KMS-11 (cell line): ENCODE results near the gene ZNF181.

ENCODE experiments used
- H2AFZ ChIP-seq: fragments of 200-600 bp; sonication (generic); 2 replicates; pipeline ENCODE4 v1.6.1; 2016; ENCODE audit warnings: antibody characterized with exemption, mixed run types, low read depth
- H3K27ac ChIP-seq: fragments of 200-600 bp; sonication (generic); 2 replicates; pipeline ENCODE4 v1.6.1; 2016; ENCODE audit warnings: mild to moderate bottlenecking, mixed run types
- H3K27me3 ChIP-seq: fragments of 200-600 bp; sonication (generic); 2 replicates; pipeline ENCODE4 v1.6.1; 2017; ENCODE audit warnings: mild to moderate bottlenecking, low read depth, mixed run types, moderate library complexity; ENCODE audit not compliant: insufficient read depth
- H3K36me3 ChIP-seq: fragments of 200-600 bp; sonication (generic); 2 replicates; pipeline ENCODE4 v1.6.1; 2017; ENCODE audit warnings: mild to moderate bottlenecking, mixed run types; ENCODE audit not compliant: insufficient read depth
- H3K4me1 ChIP-seq: fragments of 200-600 bp; sonication (generic); 2 replicates; pipeline ENCODE4 v1.6.1; 2016; ENCODE audit warnings: mild to moderate bottlenecking, low read depth, mixed run types; ENCODE audit not compliant: poor library complexity, severe bottlenecking
- H3K4me2 ChIP-seq: fragments of 200-600 bp; sonication (generic); 2 replicates; pipeline ENCODE4 v1.7.0; 2016; ENCODE audit warnings: mild to moderate bottlenecking, mixed run types
- H3K4me3 ChIP-seq: fragments of 200-600 bp; sonication (generic); IDR thresholded peaks from 2 replicates; pipeline ENCODE4 v1.6.1; 2017; ENCODE audit warnings: low read depth, low read length, mixed read lengths; ENCODE audit not compliant: insufficient read depth
- H3K79me2 ChIP-seq: fragments of 200-600 bp; sonication (generic); 2 replicates; pipeline ENCODE4 v1.6.1; 2016; ENCODE audit warnings: low read depth, mixed run types; ENCODE audit not compliant: insufficient read depth
- H3K9ac ChIP-seq: fragments of 200-600 bp; sonication (generic); 2 replicates; pipeline ENCODE4 v1.6.1; 2016; ENCODE audit warnings: mild to moderate bottlenecking, mixed run types
- H4K20me1 ChIP-seq: fragments of 200-600 bp; sonication (generic); 2 replicates; pipeline ENCODE4 v1.6.1; 2016; ENCODE audit warnings: mild to moderate bottlenecking, mixed run types; ENCODE audit not compliant: insufficient read depth
- CTCF ChIP-seq: fragments of 200-600 bp; sonication (generic); conservative IDR thresholded peaks from 2 replicates; pipeline ENCODE4 v1.6.1; 2017; ENCODE audit warnings: low read depth, mild to moderate bottlenecking, antibody characterized with exemption, low read length, moderate library complexity, mixed read lengths

The ZNF181 gene

GRCh38 chr19:34725400-34725799 is 8.6 kb upstream of the ZNF181 start:
- Histone ChIP-seq H3K4me3 (no peak overlapping the region), H3K4me2 (no peak overlapping the region), H3K27ac (no peak overlapping the region), H2AFZ (no peak overlapping the region), H4K20me1 (no peaks in the 10 kb centered on the region), H3K9ac (no peak overlapping the region), H3K4me1 (no peaks in the 10 kb centered on the region), H3K27me3 (no peaks in the 10 kb centered on the region), H3K79me2 (no peaks in the 10 kb centered on the region), H3K36me3 (no peaks in the 10 kb centered on the region)
- no peak for TF ChIP-seq CTCF

- no peak overlapping the region for H3K4me2 ChIP-seq
- no peak overlapping the region for H2AFZ ChIP-seq
- H3K4me1 ChIP-seq, result peaks cover 6% of the 10 kb centered on the region
- no peak for TF ChIP-seq CTCF
- no peaks in the 10 kb centered on the region for H4K20me1 ChIP-seq
- H3K27me3 ChIP-seq, result no peaks in the 10 kb centered on the region
- no peaks in the 10 kb centered on the region for H3K79me2 ChIP-seq
- H3K27ac ChIP-seq, result no peak overlapping the region
- H3K9ac ChIP-seq, result no peak overlapping the region
- H3K36me3 ChIP-seq, result no peaks in the 10 kb centered on the region
- H3K4me3 ChIP-seq, result no peak overlapping the region
Measured at GRCh38 chr19:34731019-34731829, 2.8 kb upstream of the ZNF181 start.

- Histone ChIP-seq H3K27ac (no peak overlapping the region), H3K4me1 (peaks cover 6% of the 10 kb centered on the region), H2AFZ (no peak overlapping the region), H3K9ac (no peak overlapping the region), H3K79me2 (no peaks in the 10 kb centered on the region), H3K27me3 (no peaks in the 10 kb centered on the region), H4K20me1 (no peaks in the 10 kb centered on the region), H3K4me2 (no peak overlapping the region), H3K36me3 (no peaks in the 10 kb centered on the region), H3K4me3 (no peak overlapping the region)
- no peak for TF ChIP-seq CTCF
Measured at GRCh38 chr19:34731964-34732363, 2.1 kb upstream of the ZNF181 start.

- Histone ChIP-seq H3K27me3 (no peaks in the 10 kb centered on the region), H3K9ac (no peak overlapping the region), H3K79me2 (no peaks in the 10 kb centered on the region), H2AFZ (peak overlapping the region; percentile 96), H3K4me2 (peak overlapping the region; percentile 51), H3K4me1 (peaks cover 6% of the 10 kb centered on the region), H4K20me1 (no peaks in the 10 kb centered on the region), H3K4me3 (no peak overlapping the region), H3K36me3 (no peaks in the 10 kb centered on the region), H3K27ac (no peak overlapping the region)
- TF ChIP-seq CTCF, result no peak
Measured at GRCh38 chr19:34732612-34733211, 1.3 kb upstream of the ZNF181 start.
